GM12874 (cell line): Measurements from ENCODE around the gene DGCR2.
A peak's percentile ranks its signal among the peaks of the same experiment; 100 is the strongest.

Experiments used
- CTCF ChIP-seq: IDR thresholded peaks from 2 replicates; pipeline ENCODE4 v1.5.1; 2011; ENCODE audit warnings: low read depth, mild to moderate bottlenecking, control low read depth, low read length, moderate library complexity; ENCODE audit not compliant: insufficient read depth

DGCR2 gene

GRCh38 chr22:19108807-19109197 is 13.4 kb downstream of the DGCR2 start:
- no peak for TF ChIP-seq CTCF

- no peak for TF ChIP-seq CTCF
These were observed 14.5 kb downstream of the DGCR2 start for GRCh38 chr22:19107730-19108074.

GRCh38 chr22:19106886-19107729 is 15.1 kb downstream of the DGCR2 start:
- TF ChIP-seq CTCF: no peak

- peak; percentile 58 for TF ChIP-seq CTCF
These were observed 16.1 kb downstream of the DGCR2 start for GRCh38 chr22:19105867-19106802.

GRCh38 chr22:19105456-19105855 is 16.8 kb downstream of the DGCR2 start:
- TF ChIP-seq CTCF: no peak

GRCh38 chr22:19103880-19104821 is 18.1 kb downstream of the DGCR2 start:
- no peak for TF ChIP-seq CTCF

GRCh38 chr22:19098157-19098556 is 24.1 kb downstream of the DGCR2 start:
- no peak for TF ChIP-seq CTCF
